Measurements from ENCODE around the gene C1orf159. TPM values are rescaled to one million over a fixed set of nuclear protein-coding genes. Genes with fewer than 3 reads are reported as not detected.

Gene C1orf159
- total and polyA plus RNA-seq, 2 donors (not counting 1 experiment from before 2014, with no cell fraction given): 23.0 to 25.6 TPM

GRCh38 chr1:1110561-1110971 is 5.3 kb downstream of the C1orf159 start:
- peaks cover 8% of the 10 kb centered on the region for H3K4me1 Mint-ChIP-seq
- peaks cover 10% of the 10 kb centered on the region for H4K20me1 ChIP-seq (ENCODE audit: control insufficient read depth, insufficient read depth, low read length, poor library complexity, severe bottlenecking)
- TF ChIP-seq CTCF (IDR thresholded peaks at IDR 0.05) (no peak), EZH2 (IDR thresholded peaks at IDR 0.05; ENCODE audit: borderline replicate concordance, insufficient read depth, low read depth, low read length, poor library complexity, severe bottlenecking) (no peak)
- no peak overlapping the region for H3K9ac ChIP-seq (ENCODE audit: low read length)
- no peak overlapping the region for H3K4me3 Mint-ChIP-seq
- H3K36me3 ChIP-seq (replicated peaks in 1 of 2; ENCODE audit: control extremely low read depth in 1 of 2, control insufficient read depth in 1 of 2, extremely low read depth in 1 of 2, insufficient read depth in 2 of 2, low read length in 1 of 2): no peaks in the 10 kb centered on the region
- no peak overlapping the region for H2AFZ ChIP-seq (ENCODE audit: insufficient read depth, low read depth, low read length, poor library complexity, severe bottlenecking)
- no peak overlapping the region for H3K4me2 ChIP-seq (replicated peaks; ENCODE audit: low read depth, low read length, poor library complexity, severe bottlenecking)
- 95% methylated on average over 29 of the region's 29 CpGs for WGBS (ENCODE audit: insufficient coverage)
- peaks cover 4 to 5% of the 10 kb centered on the region in 2 donors for H3K4me1 ChIP-seq (ENCODE audit: control insufficient read depth in 2 of 2, insufficient read depth in 2 of 2, low read length in 2 of 2)
- no peaks in the 10 kb centered on the region for H3K27me3 ChIP-seq (replicated peaks in 1 of 4; ENCODE audit: control extremely low read depth in 1 of 4, control insufficient read depth in 3 of 4, insufficient read depth in 4 of 4, low read length in 3 of 4)
- H3K79me2 ChIP-seq (ENCODE audit: control insufficient read depth, insufficient read depth, low read length): peaks cover 68% of the 10 kb centered on the region
- H3K9me3 ChIP-seq (ENCODE audit: control extremely low read depth in 1 of 3, control insufficient read depth in 2 of 3, insufficient read depth in 1 of 3, low read length in 2 of 3): peaks cover 0 to 31% (median 3%) of the 10 kb centered on the region in 3 donors
- no peak overlapping the region for H3K4me3 ChIP-seq (ENCODE audit: control extremely low read depth in 1 of 5, extremely low read depth in 1 of 5, insufficient read depth in 1 of 5, low read depth in 2 of 5, low read length in 4 of 5)
- H3K27ac Mint-ChIP-seq: no peak overlapping the region
- ChIA-PET POLR2A (interaction anchor here (0.7 kb wide), 1 partner anchor 36 kb away, joined by 9 read pairs; no protein-coding TSS in a partner anchor), CTCF (no interaction called here)
- no peaks in the 10 kb centered on the region for H3K9me3 Mint-ChIP-seq (ENCODE audit: insufficient read depth)
- no peak overlapping the region for H3K27ac ChIP-seq (ENCODE audit: low read length in 2 of 2)
- intact Hi-C loops (cut with micrococcal nuclease): no loop called here
- ATAC-seq (ENCODE audit: low read depth) (no peak), DNase-seq (no peak)
- no peaks in the 10 kb centered on the region for H3K27me3 Mint-ChIP-seq

GRCh38 chr1:1109743-1110142 is 6.1 kb downstream of the C1orf159 start:
- ChIA-PET CTCF (no interaction called here), POLR2A (no interaction called here)
- no peak overlapping the region for H3K4me2 ChIP-seq (replicated peaks; ENCODE audit: low read depth, low read length, poor library complexity, severe bottlenecking)
- H3K4me3 ChIP-seq (ENCODE audit: control extremely low read depth in 1 of 5, extremely low read depth in 1 of 5, insufficient read depth in 1 of 5, low read depth in 2 of 5, low read length in 4 of 5): no peak overlapping the region
- H3K9ac ChIP-seq (ENCODE audit: low read length): no peak overlapping the region
- no peaks in the 10 kb centered on the region for H3K27me3 ChIP-seq (replicated peaks in 1 of 4; ENCODE audit: control extremely low read depth in 1 of 4, control insufficient read depth in 3 of 4, insufficient read depth in 4 of 4, low read length in 3 of 4)
- ATAC-seq (ENCODE audit: low read depth) (no peak), DNase-seq (no peak)
- no peak overlapping the region for H3K27ac ChIP-seq (ENCODE audit: low read length in 2 of 2)
- H3K36me3 ChIP-seq (replicated peaks in 1 of 2; ENCODE audit: control extremely low read depth in 1 of 2, control insufficient read depth in 1 of 2, extremely low read depth in 1 of 2, insufficient read depth in 2 of 2, low read length in 1 of 2): no peaks in the 10 kb centered on the region
- H3K79me2 ChIP-seq (ENCODE audit: control insufficient read depth, insufficient read depth, low read length): peaks cover 66% of the 10 kb centered on the region
- H3K9me3 Mint-ChIP-seq (ENCODE audit: insufficient read depth): no peaks in the 10 kb centered on the region
- H4K20me1 ChIP-seq (ENCODE audit: control insufficient read depth, insufficient read depth, low read length, poor library complexity, severe bottlenecking): peaks cover 10% of the 10 kb centered on the region
- no peak overlapping the region for H3K27ac Mint-ChIP-seq
- H3K9me3 ChIP-seq (ENCODE audit: control extremely low read depth in 1 of 3, control insufficient read depth in 2 of 3, insufficient read depth in 1 of 3, low read length in 2 of 3): peaks cover 0 to 31% (median 3%) of the 10 kb centered on the region in 3 donors
- H3K4me3 Mint-ChIP-seq: no peak overlapping the region
- intact Hi-C loops (cut with micrococcal nuclease): no loop called here
- TF ChIP-seq CTCF (IDR thresholded peaks at IDR 0.05) (no peak), EZH2 (IDR thresholded peaks at IDR 0.05; ENCODE audit: borderline replicate concordance, insufficient read depth, low read depth, low read length, poor library complexity, severe bottlenecking) (no peak)
- no peak overlapping the region for H2AFZ ChIP-seq (ENCODE audit: insufficient read depth, low read depth, low read length, poor library complexity, severe bottlenecking)
- H3K27me3 Mint-ChIP-seq: no peaks in the 10 kb centered on the region
- 86% methylated on average over 6 of the region's 14 CpGs for WGBS (ENCODE audit: insufficient coverage)
- peaks cover 6% of the 10 kb centered on the region for H3K4me1 Mint-ChIP-seq
- no peaks in the 10 kb centered on the region for H3K4me1 ChIP-seq (ENCODE audit: control insufficient read depth in 2 of 2, insufficient read depth in 2 of 2, low read length in 2 of 2)
